Tibial artery (tissue), 4 donors: Measurements from ENCODE around the gene MATN4.

Experiments used
- DNase-seq, 2 donors: peaks; one replicate each; pipeline ENCODE4 v3.0.0-alpha.2; 2019
- H3K27ac ChIP-seq, 2 donors: fragments of 200-600 bp; sonication (generic) in 1 of 2; 1 replicate in 1 of 2; 2 replicates in 1 of 2; pipeline ENCODE4 v1.5.1; 2018 to 2019; ENCODE audit warnings: mild to moderate bottlenecking in 1 of 2
- H3K27me3 ChIP-seq, 2 donors: fragments of 200-600 bp; sonication (generic) in 1 of 2; one replicate each; pipeline versions ENCODE4 v1.5.1 to v1.6.0; 2016 to 2019
- H3K36me3 ChIP-seq, 3 donors: fragments of 200-600 bp; sonication (generic) in 2 of 3; one replicate each; pipeline ENCODE4 v1.5.1; 2016 to 2019; ENCODE audit warnings: mild to moderate bottlenecking in 2 of 3
- H3K4me1 ChIP-seq, 4 donors: fragments of 200-600 bp; sonication (generic) in 2 of 4; 1 replicate in 3 of 4; 2 replicates in 1 of 4; pipeline ENCODE4 v1.5.1; 2016 to 2019
- H3K4me3 ChIP-seq, 2 donors: fragments of 200-600 bp; sonication (generic) in 1 of 2; 1 replicate in 1 of 2; 2 replicates in 1 of 2; pipeline ENCODE4 v1.5.1; 2018 to 2019; ENCODE audit warnings: mild to moderate bottlenecking in 2 of 2
- H3K9me3 ChIP-seq, 3 donors: fragments of 200-600 bp; sonication (generic) in 1 of 3; one replicate each; pipeline ENCODE4 v1.5.1; 2016 to 2019
- intact Hi-C: fragments of 100-400 bp; cut with DNase I; formaldehyde crosslinking; loops from one replicate; pipeline ENCODE4 v1.15.0; 2023; ENCODE audit warnings: low total_unique reads
- TF ChIP-seq, protein P1 (sequence below), 2 experiments: fragments of 200-600 bp in 1 of 2; fragments of 450-650 bp in 1 of 2; IDR thresholded peaks; one replicate each; pipeline ENCODE4 v1.5.1; 2017 to 2019; ENCODE audit warnings: antibody characterized with exemption in 2 of 2, mild to moderate bottlenecking in 1 of 2, moderate library complexity in 1 of 2

Gene MATN4

GRCh38 chr20:45320948-45321595, 13.0 kb upstream of the MATN4 start:
- H3K4me1 ChIP-seq: peaks cover 0 to 7% (median 3%) of the 10 kb centered on the region in 4 donors
- DNase-seq: no peak
- intact Hi-C loops: loop anchor here (5.0 kb wide), 1 partner anchor 51 kb away; no protein-coding TSS in a partner anchor
- H3K9me3 ChIP-seq: no peaks in the 10 kb centered on the region
- H3K4me3 ChIP-seq: no peak overlapping the region
- TF ChIP-seq, protein P1, sequence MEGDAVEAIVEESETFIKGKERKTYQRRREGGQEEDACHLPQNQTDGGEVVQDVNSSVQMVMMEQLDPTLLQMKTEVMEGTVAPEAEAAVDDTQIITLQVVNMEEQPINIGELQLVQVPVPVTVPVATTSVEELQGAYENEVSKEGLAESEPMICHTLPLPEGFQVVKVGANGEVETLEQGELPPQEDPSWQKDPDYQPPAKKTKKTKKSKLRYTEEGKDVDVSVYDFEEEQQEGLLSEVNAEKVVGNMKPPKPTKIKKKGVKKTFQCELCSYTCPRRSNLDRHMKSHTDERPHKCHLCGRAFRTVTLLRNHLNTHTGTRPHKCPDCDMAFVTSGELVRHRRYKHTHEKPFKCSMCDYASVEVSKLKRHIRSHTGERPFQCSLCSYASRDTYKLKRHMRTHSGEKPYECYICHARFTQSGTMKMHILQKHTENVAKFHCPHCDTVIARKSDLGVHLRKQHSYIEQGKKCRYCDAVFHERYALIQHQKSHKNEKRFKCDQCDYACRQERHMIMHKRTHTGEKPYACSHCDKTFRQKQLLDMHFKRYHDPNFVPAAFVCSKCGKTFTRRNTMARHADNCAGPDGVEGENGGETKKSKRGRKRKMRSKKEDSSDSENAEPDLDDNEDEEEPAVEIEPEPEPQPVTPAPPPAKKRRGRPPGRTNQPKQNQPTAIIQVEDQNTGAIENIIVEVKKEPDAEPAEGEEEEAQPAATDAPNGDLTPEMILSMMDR (IDR thresholded peaks at IDR 0.05): no peak
- H3K27me3 ChIP-seq: peaks cover 0 to 15% of the 10 kb centered on the region in 2 donors
- peaks cover 0 to 17% (median 10%) of the 10 kb centered on the region in 3 donors for H3K36me3 ChIP-seq
- no peak overlapping the region for H3K27ac ChIP-seq

DNA sequence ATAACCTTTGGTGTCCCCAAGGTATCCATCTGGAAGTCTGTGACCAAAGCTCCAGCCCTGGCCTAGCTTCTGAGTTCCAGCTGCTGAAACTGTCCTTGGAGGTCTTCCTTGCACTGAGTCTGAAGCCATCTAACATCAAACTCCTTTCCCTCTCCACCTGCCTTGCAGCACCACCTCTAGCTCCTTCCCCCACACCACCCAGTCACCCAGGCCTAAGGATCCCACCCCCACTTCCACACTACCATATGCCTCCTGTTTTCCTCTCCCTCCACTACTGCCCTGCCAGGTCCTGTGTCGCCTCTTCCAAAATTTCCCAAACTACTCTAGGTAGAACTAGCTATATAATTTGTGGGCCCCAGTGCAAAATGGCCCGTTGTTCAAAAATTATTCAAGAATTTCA, 10.8 kb upstream of the MATN4 start:
- no peaks in the 10 kb centered on the region for H3K9me3 ChIP-seq
- H3K4me1 ChIP-seq: peaks cover 0 to 10% (median 3%) of the 10 kb centered on the region in 4 donors
- H3K27me3 ChIP-seq: peaks cover 0 to 31% of the 10 kb centered on the region in 2 donors
- no peak overlapping the region for H3K4me3 ChIP-seq
- no peak for DNase-seq
- intact Hi-C loops: loop anchor here (5.0 kb wide), 3 partner anchors 118 to 453 kb away; no protein-coding TSS in a partner anchor
- no peaks in the 10 kb centered on the region for H3K36me3 ChIP-seq
- no peak overlapping the region for H3K27ac ChIP-seq
- TF ChIP-seq, protein P1 (IDR thresholded peaks at IDR 0.05): no peak

- no peaks in the 10 kb centered on the region for H3K36me3 ChIP-seq
- no peaks in the 10 kb centered on the region for H3K9me3 ChIP-seq
- no peak overlapping the region for H3K27ac ChIP-seq
- TF ChIP-seq, protein P1 (IDR thresholded peaks at IDR 0.05): no peak
- DNase-seq: no peak
- H3K4me3 ChIP-seq: no peak overlapping the region
- intact Hi-C loops: loop anchor here (5.0 kb wide), 3 partner anchors 119 to 454 kb away; no protein-coding TSS in a partner anchor
- H3K27me3 ChIP-seq: peaks cover 0 to 36% of the 10 kb centered on the region in 2 donors
- peaks cover 0 to 10% (median 3%) of the 10 kb centered on the region in 4 donors for H3K4me1 ChIP-seq
Observed at GRCh38 chr20:45318386-45318939, 10.4 kb upstream of the MATN4 start.

GRCh38 chr20:45317826-45318225, 9.7 kb upstream of the MATN4 start:
- TF ChIP-seq, protein P1 (IDR thresholded peaks at IDR 0.05): no peak
- Histone ChIP-seq H3K36me3 (no peaks in the 10 kb centered on the region), H3K27me3 (peaks cover 0 to 43% of the 10 kb centered on the region in 2 donors), H3K4me1 (peaks cover 0 to 10% (median 3%) of the 10 kb centered on the region in 4 donors), H3K27ac (no peak overlapping the region), H3K4me3 (no peak overlapping the region), H3K9me3 (no peaks in the 10 kb centered on the region)
- intact Hi-C loops: loop anchor here (5.0 kb wide), 3 partner anchors 119 to 454 kb away; no protein-coding TSS in a partner anchor
- no peak for DNase-seq

DNA sequence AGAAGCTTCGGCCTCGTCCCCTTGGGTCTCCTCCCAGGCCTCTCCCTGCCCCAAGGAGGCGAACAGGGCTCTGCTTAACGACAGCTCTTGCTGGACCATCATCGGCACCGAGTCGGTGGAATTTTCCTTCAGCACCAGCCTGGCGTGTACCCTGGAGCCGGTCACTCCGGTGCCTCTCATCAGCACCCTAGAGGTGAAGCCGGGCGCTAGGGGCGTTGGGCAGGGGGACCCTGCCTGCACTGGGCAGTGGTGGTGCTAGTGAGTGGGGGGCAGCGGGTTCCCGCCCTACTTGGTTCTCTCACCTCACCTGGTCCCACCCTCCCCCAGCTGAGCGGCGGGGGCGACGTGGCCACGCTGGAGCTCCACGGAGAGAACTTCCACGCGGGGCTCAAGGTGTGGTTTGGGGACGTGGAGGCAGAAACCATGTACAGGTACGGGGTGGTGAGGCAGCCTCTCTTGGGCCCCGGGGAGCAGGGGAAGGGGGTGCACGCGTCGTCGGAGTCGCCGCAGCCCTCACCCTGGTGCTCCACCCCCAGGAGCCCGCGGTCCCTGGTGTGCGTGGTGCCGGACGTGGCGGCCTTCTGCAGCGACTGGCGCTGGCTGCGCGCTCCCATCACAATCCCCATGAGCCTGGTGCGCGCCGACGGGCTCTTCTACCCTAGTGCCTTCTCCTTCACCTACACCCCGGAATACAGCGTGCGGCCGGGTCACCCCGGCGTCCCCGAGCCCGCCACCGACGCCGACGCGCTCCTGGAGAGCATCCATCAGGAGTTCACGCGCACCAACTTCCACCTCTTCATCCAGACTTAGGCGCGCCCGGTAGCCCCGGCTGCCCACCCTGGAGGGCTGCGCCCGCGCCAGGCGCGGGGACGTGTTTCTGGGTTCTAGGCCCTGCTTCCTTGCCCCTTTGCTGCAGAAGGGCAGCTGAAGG, 8.3 kb upstream of the MATN4 start:
- H3K4me3 ChIP-seq: no peak overlapping the region
- no peaks in the 10 kb centered on the region for H3K36me3 ChIP-seq
- no peak for DNase-seq
- H3K4me1 ChIP-seq: peaks cover 0 to 14% (median 7%) of the 10 kb centered on the region in 4 donors
- H3K27me3 ChIP-seq: peaks cover 0 to 53% of the 10 kb centered on the region in 2 donors
- H3K27ac ChIP-seq: no peak overlapping the region
- TF ChIP-seq, protein P1 (IDR thresholded peaks at IDR 0.05): no peak
- intact Hi-C loops: loop anchor here (5.0 kb wide), 3 partner anchors 121 to 456 kb away; no protein-coding TSS in a partner anchor
- no peaks in the 10 kb centered on the region for H3K9me3 ChIP-seq
